H7 (cell line): ENCODE results near the gene DNAJC6. TPM values are rescaled to one million over a fixed set of nuclear protein-coding genes. Genes with fewer than 3 reads are reported as not detected.

Source experiments
- DNase-seq: peaks from one replicate; pipeline ENCODE4 v3.0.0; 2012
- H3K27me3 ChIP-seq: 2 replicates; pipeline ENCODE4 v1.6.0; 2011; ENCODE audit warnings: mild to moderate bottlenecking, low read length; ENCODE audit not compliant: control insufficient read depth, insufficient read depth
- H3K36me3 ChIP-seq: replicated peaks from 2 replicates; pipeline ENCODE4 v1.5.1; 2011; ENCODE audit warnings: low read length; ENCODE audit not compliant: control insufficient read depth, insufficient read depth
- H3K4me3 ChIP-seq: 2 replicates; pipeline ENCODE4 v1.5.1; 2011; ENCODE audit warnings: low read depth, mild to moderate bottlenecking, control low read depth, low read length, moderate library complexity; ENCODE audit not compliant: insufficient read depth
- total RNA-seq: library from RNA; depleted of rRNA; stranded (reverse); fragments of >200 nt; shearing (Covaris generic); gene quantifications from 2 replicates; pipeline ENCODE4 v1.2.3, GENCODE V29; 2014

The DNAJC6 gene
- total RNA-seq, 1 experiment from 2014 or later, result 7.3 TPM

- Histone ChIP-seq H3K27me3 (no peaks in the 10 kb centered on the region), H3K36me3 (no peaks in the 10 kb centered on the region), H3K4me3 (no peak overlapping the region)
- DNase-seq, result no peak
Measured at GRCh38 chr1:65319141-65319540, 9.8 kb downstream of the DNAJC6 start.

- no peaks in the 10 kb centered on the region for H3K36me3 ChIP-seq
- no peak for DNase-seq
- H3K27me3 ChIP-seq, result no peaks in the 10 kb centered on the region
- no peak overlapping the region for H3K4me3 ChIP-seq
Measured at GRCh38 chr1:65319754-65320153, 10.4 kb downstream of the DNAJC6 start.

- H3K36me3 ChIP-seq, result no peaks in the 10 kb centered on the region
- no peaks in the 10 kb centered on the region for H3K27me3 ChIP-seq
- no peak for DNase-seq
Measured at GRCh38 chr1:65321879-65322278, 12.5 kb downstream of the DNAJC6 start.

GRCh38 chr1:65323246-65323645 is 13.9 kb downstream of the DNAJC6 start:
- DNase-seq, result no peak
- no peak overlapping the region for H3K4me3 ChIP-seq
- H3K36me3 ChIP-seq, result no peaks in the 10 kb centered on the region
- no peaks in the 10 kb centered on the region for H3K27me3 ChIP-seq

More at GRCh38 chr1:65321879-65322278, 12.5 kb downstream of the DNAJC6 start:
- H3K4me3 ChIP-seq, result no peak overlapping the region

GRCh38 chr1:65330021-65330420 is 20.7 kb downstream of the DNAJC6 start:
- no peaks in the 10 kb centered on the region for H3K36me3 ChIP-seq
- no peak overlapping the region for H3K4me3 ChIP-seq
- no peak for DNase-seq
- no peaks in the 10 kb centered on the region for H3K27me3 ChIP-seq

- H3K4me3 ChIP-seq, result no peak overlapping the region
- no peaks in the 10 kb centered on the region for H3K27me3 ChIP-seq
- peak; percentile 14 for DNase-seq
- H3K36me3 ChIP-seq, result no peaks in the 10 kb centered on the region
Measured at GRCh38 chr1:65330822-65331221, 21.5 kb downstream of the DNAJC6 start.

- no peak overlapping the region for H3K4me3 ChIP-seq
- no peaks in the 10 kb centered on the region for H3K27me3 ChIP-seq
- H3K36me3 ChIP-seq, result no peaks in the 10 kb centered on the region
- DNase-seq, result no peak
Measured at GRCh38 chr1:65332821-65333220, 23.5 kb downstream of the DNAJC6 start.

- Histone ChIP-seq H3K27me3 (no peaks in the 10 kb centered on the region), H3K36me3 (no peaks in the 10 kb centered on the region), H3K4me3 (no peak overlapping the region)
- DNase-seq, result no peak
Measured at GRCh38 chr1:65334081-65334480, 24.7 kb downstream of the DNAJC6 start.

- Histone ChIP-seq H3K4me3 (no peak overlapping the region), H3K27me3 (no peaks in the 10 kb centered on the region), H3K36me3 (no peaks in the 10 kb centered on the region)
- DNase-seq, result no peak
Measured at GRCh38 chr1:65339866-65340468, 30.6 kb downstream of the DNAJC6 start.

GRCh38 chr1:65341381-65341780 is 32.0 kb downstream of the DNAJC6 start:
- DNase-seq, result no peak
- no peaks in the 10 kb centered on the region for H3K27me3 ChIP-seq
- no peak overlapping the region for H3K4me3 ChIP-seq
- no peaks in the 10 kb centered on the region for H3K36me3 ChIP-seq

- Histone ChIP-seq H3K4me3 (no peak overlapping the region), H3K36me3 (no peaks in the 10 kb centered on the region), H3K27me3 (no peaks in the 10 kb centered on the region)
- DNase-seq, result no peak
Measured at GRCh38 chr1:65343286-65343685, 33.9 kb downstream of the DNAJC6 start.

GRCh38 chr1:65344171-65344814 is 35.0 kb downstream of the DNAJC6 start:
- H3K36me3 ChIP-seq, result no peaks in the 10 kb centered on the region
- H3K27me3 ChIP-seq, result no peaks in the 10 kb centered on the region
- H3K4me3 ChIP-seq, result no peak overlapping the region
- DNase-seq, result no peak

GRCh38 chr1:65346190-65346589 is 36.8 kb downstream of the DNAJC6 start:
- H3K4me3 ChIP-seq, result no peak overlapping the region
- no peaks in the 10 kb centered on the region for H3K27me3 ChIP-seq
- no peaks in the 10 kb centered on the region for H3K36me3 ChIP-seq
- DNase-seq, result no peak

- Histone ChIP-seq H3K27me3 (no peaks in the 10 kb centered on the region), H3K4me3 (no peak overlapping the region), H3K36me3 (no peaks in the 10 kb centered on the region)
- no peak for DNase-seq
Measured at GRCh38 chr1:65355031-65355712, 45.8 kb downstream of the DNAJC6 start.

GRCh38 chr1:65357291-65357960 is 48.1 kb downstream of the DNAJC6 start:
- no peaks in the 10 kb centered on the region for H3K27me3 ChIP-seq
- no peak for DNase-seq
- no peak overlapping the region for H3K4me3 ChIP-seq
- no peaks in the 10 kb centered on the region for H3K36me3 ChIP-seq
